Diencephalon (tissue), 1 donor: ENCODE measurements around the gene ALKBH4. TPM values are rescaled to one million over a fixed set of nuclear protein-coding genes. Genes with fewer than 3 reads are reported as not detected.

Experiments used
- total RNA-seq: library from RNA; depleted of rRNA; stranded (reverse); fragments of >200 nt; gene quantifications from one replicate; pipeline ENCODE4 v1.2.3, GENCODE V29; 2014

ALKBH4 gene, protein sequence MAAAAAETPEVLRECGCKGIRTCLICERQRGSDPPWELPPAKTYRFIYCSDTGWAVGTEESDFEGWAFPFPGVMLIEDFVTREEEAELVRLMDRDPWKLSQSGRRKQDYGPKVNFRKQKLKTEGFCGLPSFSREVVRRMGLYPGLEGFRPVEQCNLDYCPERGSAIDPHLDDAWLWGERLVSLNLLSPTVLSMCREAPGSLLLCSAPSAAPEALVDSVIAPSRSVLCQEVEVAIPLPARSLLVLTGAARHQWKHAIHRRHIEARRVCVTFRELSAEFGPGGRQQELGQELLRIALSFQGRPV
- total RNA-seq: 13.6 TPM

GRCh38 chr7:102464577-102465280 is at the start of gene ALKBH4, which contains the start of gene LRWD1:
Gene ALKBH4, minus strand, starts transcription at chr7:102464863. Its CDS starts 27 bp downstream, at chr7:102464836.
Gene LRWD1, plus strand, starts transcription at chr7:102464984. Its CDS starts 97 bp downstream, at chr7:102465081.

DNA sequence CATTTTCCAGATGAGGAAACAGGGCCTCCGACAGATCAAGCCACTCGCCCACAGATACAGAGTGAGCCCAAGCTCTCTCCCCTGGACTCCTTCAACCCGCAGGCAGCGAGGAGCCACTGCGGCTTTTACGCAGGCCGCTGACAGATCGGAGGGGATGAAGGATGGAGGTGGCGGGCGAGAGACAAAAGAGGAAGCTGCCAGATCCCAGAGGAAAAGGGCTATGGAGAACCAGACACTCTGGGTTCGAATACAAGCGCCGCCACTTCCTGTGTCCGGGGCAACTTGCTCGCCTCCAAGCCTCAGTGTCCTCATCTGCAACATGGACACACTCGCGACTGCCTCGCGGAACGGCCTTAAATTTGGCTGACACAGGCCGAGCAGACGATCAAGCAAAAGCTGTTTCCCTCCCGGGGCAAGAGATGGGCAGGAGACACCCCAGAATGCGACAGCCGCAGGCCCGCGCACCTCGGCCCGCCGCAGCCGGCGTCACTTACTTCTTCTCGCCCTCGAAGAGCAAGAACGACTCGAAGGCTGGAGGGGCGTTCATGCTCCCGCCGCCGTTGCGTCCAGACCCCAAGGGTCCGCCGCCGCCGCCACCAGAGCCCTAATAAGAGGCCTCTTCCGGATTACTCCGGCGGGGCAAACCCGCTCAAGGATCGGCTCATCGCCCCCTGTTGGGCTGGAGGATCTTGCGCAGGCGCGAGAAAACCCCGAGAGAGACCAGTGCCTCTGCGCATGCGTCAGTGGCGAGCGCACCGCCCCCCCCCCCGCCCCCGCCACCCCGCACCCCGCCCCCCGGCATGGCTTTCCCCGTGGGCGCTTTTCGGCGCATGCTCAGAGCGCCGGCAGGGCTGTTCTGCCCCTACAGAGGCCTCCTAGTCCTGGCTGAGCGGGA is 13.9 kb upstream of the ALKBH4 start, which contains the start of gene POLR2J:
TSS of gene POLR2J (minus strand) at position 609 of the 895 bp plus-strand sequence. CDS start at position 547, 62 bp downstream.

DNA sequence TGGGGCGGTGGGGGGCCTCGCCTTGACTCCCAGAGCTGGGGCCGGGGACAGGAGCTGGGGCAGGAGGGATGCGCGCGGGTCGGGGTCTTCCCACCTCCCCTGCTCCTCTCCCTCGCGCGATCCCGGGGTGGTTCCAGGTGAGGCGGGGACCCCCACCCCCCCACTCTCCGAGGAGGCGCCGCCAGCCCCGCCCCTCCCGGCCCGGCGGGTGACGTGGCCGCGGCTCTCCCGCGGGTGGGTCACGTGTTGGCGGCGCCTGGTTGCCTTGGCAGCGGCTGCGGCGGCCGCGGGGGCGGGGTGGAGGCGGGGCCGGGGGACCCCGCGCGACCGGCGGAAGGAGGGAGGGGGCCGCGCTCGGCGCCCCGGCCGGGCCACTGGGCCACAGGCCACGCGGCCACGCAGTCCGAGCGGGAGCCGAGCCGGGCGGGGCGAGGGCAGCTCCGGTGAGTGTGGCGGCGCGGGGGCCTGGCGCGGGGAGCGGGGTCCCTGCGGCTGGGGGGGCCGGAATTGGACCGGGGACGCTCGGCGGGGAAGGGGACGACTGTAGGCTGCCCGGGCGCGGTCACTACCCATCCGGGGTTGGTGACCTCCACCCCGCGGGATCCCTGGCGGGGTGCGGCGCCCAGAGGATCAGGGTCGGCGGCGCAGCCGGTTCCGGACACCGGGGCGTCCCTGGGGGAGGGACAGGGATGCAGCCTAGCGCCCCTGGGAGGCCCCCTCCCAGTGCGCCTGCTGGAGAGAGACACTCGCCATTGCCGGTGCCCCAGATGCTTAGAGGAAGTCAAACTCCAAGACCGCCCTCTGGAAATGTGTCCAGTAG is 31.2 kb downstream of the ALKBH4 start, which contains the start of gene ORAI2:
TSS of gene ORAI2 (plus strand) at position 357 of the 820 bp plus-strand sequence. CDS start 5,382 bp downstream, outside the sequence.

Other genes with a start within 250 kb of the ALKBH4 start
- gene SH2B2, start 178.0 kb downstream of the ALKBH4 start, total RNA-seq: 10.8 TPM
- not detected for gene SPDYE6, start 108.4 kb downstream of the ALKBH4 start, total RNA-seq
- gene PRKRIP1, start 68.5 kb downstream of the ALKBH4 start, total RNA-seq: 21.2 TPM
- gene ORAI2, start 31.3 kb downstream of the ALKBH4 start, total RNA-seq: 45.4 TPM
- gene LRWD1, start 121 bp upstream of the ALKBH4 start, total RNA-seq: 44.5 TPM
- gene POLR2J, start 14.1 kb upstream of the ALKBH4 start, total RNA-seq: 13.1 TPM
- gene RASA4B, start 52.9 kb upstream of the ALKBH4 start, total RNA-seq: 17.1 TPM
- gene UPK3BL2, start 78.8 kb upstream of the ALKBH4 start, total RNA-seq: 2.8 TPM
- 0.23 TPM for gene SPDYE2, start 86.4 kb upstream of the ALKBH4 start, total RNA-seq
- 34.4 TPM for gene POLR2J3, start 107.7 kb upstream of the ALKBH4 start, total RNA-seq
- 56.5 TPM for gene RASA4, start 151.9 kb upstream of the ALKBH4 start, total RNA-seq
- 28.8 TPM for gene UPK3BL1, start 177.9 kb upstream of the ALKBH4 start, total RNA-seq
- gene SPDYE2B, start 185.5 kb upstream of the ALKBH4 start, total RNA-seq: not detected
- 5.3 TPM for gene POLR2J2, start 206.8 kb upstream of the ALKBH4 start, total RNA-seq